TTC549 (cell line): Measurements from ENCODE around the gene PHETA1.

Experiments used
- FAIRE-seq: peaks from 2 replicates; lab custom pipeline; 2012; peaks lifted over from hg19 to GRCh38; lab: Jason Lieb, UNC

Gene PHETA1

DNA sequence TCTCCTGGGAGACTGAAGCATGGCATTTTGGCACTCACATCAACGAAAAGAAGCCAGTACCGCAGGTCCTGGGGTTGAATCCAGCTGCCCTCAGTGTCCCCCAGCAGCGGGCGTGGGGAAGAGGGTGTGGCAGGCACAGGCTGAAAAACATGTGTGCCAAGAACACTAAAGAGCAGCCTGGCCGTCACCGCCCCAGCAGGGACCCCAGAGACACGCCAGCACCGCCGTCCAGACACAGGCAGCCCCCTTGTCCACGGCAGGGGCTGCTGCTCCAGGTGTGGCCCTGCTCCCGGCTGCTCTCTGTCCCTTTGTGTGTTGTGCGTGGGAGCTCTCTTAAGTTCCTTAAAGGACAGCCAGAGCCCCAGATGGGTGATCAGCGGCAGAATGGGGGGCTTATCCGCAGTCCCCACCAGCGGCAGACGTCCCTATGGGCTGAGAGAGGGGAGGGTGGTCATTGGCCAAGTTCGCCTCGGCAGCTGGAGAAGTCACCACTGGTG is 556 bp downstream of the PHETA1 start:
- FAIRE-seq: no peak

DNA sequence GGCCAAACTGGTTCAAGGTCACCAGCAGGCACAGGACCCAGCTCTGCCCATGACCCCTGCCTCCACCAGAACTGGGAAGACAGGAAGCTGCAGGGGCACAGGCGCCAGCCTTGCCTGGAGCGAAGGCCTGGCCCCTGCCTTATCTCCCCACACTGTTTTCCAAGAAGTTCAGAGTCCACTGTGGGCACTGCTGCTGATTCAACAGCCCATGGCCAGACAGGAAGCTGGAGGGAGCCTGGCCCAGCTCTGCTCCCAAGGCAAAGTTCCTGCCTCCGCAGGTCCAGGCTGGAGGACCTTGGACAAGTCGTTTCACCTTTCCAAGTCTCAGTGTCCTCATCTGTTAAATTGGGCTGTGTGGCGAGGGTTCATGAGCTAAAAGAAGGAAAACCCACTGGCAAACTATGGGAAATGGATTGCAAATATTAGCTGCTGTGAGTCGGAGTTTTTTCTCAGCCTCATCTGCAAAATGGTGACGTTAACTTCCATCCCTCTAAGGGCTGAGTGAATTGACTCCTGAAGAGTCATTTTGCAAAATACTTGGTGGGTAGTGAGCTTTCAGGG is 1.2 kb downstream of the PHETA1 start:
- no peak for FAIRE-seq

DNA sequence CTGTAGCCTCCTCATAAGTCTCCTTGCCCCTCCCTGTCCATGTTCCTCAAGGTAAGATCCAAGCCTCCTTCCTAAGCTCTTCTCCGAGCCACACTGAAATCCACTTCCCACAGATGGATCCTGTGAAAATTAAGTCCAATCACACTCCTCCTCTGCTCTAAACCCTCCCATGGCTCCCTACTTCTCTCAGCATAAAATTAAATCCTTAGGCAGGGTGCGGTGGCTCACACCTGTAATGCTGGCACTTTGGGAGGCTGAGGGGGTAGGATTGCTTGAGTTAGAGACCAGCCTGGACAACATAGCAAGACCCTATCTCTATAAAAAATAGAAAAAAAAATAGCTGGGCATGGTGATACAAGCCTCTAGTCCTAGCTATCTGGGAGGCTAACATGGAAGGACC is 2.3 kb downstream of the PHETA1 start:
- no peak for FAIRE-seq

DNA sequence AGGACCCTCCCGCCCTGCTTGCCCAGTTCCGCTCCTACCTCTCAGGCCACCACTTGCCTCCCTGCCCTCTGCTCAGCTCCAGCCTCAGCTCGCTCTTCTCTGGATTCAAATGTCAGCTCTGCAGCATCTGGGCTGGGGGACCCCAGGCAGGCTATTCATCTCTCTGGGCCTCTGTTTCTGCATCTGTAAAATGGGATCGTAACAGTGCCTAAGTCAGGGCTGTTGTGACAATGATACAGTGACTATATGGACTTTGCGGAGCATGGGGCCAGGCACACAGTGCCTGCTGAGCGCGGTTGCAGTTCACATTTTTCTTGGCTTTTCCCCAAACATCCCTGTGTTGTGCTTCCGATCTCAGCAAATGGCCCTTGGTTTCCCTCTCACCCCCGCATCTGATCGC is 2.8 kb downstream of the PHETA1 start:
- FAIRE-seq: no peak

DNA sequence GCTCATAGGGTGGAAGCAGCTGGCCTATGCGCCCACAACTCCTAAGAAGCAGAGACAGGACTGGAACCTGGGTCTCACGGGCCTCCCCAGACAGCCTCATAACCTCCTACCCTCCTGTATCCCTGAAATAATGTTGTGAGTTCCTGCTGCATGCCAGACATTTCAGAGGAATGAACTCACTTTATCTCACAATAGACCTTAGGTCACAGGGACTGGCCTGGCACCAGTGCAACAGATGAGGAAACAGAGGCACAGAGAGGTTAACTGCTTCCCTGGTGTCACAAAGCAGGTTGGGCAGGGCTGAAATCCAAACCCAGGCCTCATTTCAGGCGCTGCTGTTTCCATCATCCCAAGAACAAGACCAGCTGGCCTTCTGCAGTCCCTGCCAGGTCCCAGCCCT is 5.3 kb downstream of the PHETA1 start:
- no peak for FAIRE-seq

DNA sequence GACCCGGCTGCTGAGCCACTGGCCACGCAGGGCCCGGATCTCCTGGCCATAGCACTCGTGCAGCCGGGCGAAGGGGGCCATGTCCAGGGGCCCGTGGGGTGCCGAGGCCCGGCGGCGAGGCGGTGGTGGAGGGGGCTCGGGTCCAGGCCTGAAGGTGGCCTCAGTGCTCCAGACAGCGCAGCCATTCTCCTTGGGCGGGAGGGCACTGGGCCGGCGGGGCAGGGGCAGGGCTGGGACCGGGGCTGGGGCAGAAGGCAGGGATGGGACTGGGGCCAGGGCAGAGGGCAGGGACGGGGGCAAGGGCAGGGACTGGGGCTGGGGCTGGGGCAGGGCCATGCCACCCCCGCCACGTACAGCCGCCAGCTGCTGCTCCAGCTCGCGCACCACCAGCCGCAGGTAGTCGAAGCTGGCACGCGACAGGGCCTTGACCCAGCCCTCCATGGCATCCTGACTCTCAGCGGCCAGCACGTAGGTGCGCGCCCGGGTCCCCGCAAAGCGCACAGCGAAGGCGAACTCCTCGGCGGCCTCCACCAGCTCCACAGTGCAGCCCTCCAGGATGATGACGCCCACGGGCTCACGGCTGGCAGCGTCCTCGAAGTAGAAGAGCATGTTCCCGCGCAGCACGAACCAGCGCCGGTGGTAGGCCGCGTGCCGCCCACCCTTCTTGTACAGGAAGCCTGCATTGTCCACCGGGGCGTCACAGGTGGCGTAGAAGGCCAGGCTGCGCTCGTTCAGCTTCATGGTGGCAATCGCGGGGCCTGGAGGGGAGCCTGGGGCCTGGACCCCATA is 6.0 kb downstream of the PHETA1 start:
- no peak for FAIRE-seq

DNA sequence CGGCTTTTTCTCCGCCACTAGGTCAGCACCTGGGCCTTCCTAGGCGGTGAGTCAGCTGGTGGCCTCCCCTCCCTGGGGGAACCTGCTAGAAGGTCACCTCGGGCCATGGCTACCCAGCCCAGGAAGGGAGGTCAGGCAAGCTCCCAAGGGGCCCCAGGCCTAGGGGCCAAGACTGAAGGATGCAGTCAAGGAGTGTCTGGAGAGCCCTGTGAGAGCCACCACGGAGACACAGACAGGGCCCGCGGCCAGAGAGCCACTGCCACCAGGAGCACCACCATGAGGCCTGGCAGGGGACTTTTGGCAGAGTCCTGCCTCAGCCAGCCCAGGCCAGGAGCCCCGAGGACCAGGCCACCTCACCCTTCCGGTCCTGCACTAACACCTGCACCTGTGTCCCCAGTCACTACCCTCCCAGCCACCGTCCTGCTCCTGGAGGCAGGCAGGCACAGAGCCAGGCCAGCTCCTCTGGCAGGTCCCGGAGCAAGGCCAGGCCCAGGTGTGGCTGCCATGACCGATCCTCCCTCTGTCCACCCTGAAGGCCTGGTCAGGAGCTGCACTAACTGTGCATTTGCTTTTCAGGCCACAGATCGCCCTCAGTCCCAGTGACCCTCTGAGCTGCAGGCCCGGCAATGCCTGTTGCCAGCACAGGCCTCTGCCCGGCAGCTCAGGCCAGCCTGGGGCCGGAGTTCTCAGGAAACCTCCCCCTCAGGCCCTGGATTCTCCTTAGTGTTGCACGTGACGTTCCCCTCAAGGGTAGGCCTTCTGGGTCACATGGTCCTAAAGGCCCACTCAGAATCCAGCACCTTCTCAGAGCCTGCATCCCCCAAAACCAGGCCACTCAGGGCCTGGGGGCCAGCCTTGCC is 6.9 kb downstream of the PHETA1 start:
- no peak for FAIRE-seq

DNA sequence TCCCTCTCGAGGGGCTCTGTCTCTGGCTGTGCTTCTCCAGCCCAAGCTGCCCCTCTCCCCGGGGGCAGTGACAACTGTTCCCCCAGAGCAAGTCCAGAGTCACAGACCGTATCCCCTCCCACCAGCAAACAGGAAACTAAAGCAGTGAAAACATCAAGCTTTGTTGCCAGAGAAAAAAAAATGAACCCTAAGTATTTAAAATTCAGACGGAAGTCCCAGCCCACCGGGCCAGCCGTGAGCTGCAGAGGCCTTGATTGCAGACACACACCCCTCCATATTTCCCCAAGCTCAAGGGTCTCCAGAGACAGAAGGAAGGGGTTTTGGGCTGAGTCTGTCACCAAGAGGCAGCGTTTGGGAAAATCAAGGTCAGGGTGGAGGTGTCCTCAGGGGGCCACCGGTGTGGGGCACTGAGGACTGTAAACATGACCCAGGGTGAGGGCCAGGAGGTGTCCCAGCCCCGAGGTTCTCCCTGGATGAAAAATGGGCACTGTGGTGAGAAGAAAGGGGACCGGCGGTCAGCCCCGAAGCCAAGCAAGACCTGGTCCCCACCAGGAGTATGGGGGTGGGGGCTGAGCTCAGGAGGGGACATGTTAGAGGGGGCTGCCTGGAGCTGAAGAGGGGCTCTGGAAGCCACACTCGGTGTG is 7.7 kb downstream of the PHETA1 start:
- no peak for FAIRE-seq

DNA sequence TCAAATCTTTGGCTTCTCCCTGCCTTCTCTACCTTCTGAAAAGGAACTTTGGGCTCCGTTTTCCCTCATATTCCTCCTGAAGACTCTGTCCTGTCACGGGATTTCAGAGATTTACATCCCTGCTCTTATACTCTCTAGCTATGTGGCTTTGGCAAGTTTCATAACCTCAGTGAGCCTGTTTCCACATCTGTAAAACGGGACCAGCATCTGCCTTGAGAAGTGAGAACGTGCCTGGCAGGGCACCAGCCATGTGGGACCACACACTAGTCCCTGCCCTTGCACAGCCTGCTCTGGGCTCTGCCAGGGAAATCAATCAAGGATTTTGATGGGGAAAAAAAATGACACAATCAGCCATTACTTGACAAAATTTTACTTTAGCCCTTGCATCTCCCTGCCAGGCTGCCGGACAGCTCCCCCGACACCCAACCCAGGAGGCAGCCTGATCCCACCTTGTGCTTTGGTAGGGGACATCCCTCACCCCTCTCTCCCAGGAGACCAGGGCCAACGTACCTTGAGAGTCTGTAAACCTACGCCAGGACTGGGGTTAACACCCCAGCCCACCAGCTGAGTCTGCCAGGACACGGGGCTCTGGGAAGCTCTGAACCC is 8.5 kb downstream of the PHETA1 start:
- FAIRE-seq: no peak

DNA sequence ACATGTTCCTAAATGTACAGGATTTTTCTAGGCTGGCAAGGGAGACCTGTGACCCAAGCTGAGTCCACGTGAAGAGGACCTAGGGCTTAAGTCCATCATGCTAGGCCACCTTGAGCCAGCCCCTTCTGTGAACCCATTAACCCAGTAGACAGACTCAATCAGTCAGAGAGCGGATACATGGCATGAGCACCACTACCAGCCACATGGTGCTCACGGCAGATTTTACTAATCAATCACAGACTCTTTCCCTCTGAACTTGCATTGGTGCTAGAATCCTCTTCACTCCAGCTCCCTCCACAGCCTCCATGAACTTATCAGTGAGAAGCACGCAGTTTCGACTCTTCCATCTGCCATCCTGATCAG is 9.0 kb downstream of the PHETA1 start:
- no peak for FAIRE-seq

DNA sequence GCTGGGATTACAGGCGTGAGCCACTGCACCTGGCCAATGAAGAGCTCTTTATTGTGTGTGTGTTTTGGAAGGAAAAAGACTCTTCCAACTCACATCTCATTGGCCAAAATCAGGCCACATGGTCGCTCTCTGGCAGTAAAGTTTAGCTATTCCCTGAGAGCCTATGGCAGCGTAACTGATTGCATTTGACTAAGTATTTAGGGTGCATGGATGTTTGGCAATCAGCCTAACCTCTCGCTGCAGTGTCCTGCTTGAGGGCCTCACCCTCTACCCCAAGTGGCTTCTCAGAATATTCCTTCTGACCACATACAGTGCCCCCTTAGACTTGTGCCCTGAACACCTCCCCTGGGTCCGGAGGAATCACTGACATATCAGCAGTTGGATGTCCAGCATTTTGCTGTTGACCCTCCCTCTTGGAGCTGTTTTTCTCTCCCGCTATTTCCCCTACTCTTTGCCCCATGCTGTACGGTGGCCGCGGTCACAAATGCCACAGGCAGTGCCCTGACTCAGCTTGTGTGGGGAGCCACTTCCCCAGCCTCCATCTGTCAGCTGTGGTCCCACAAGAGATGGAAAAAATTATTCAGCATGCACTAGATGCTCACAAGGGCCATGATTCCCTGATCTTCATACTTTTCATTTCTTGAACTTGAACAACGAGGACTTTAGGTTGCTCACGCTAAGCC is 9.5 kb downstream of the PHETA1 start:
- no peak for FAIRE-seq

DNA sequence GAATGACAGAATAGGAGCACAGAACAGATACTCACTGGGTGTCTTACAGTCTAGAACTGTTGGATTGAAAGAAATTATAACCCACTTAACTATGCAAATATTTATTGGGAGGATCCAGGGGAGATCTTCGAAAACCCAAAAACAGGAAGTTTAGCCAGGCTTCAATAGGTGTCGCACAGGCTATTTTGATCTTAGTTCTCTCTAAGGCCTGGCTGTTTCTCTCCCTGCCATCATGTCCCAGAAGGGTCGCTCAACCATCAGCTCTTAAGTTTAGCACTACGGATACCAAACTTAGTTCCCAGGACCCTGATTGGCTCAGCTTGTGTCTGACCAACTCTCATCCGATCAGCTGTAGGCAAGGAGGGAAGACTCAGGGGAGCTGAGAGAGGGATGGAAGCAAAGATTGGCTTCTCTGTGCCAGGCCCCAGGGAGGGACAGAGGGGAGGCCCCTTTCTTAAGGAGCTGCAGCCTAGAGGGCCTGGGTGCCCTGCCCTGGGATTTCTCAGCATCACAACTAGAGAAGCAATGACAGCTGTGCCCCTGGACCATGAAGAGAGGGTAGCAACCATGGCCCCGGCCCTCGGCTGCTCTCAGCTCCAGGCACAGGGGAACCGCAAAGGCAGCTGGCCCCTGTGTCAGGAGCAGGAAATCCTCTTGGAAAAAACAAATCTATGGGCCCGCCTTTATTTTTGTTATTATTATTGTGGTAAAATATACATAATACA is 13.5 kb downstream of the PHETA1 start:
- no peak for FAIRE-seq

DNA sequence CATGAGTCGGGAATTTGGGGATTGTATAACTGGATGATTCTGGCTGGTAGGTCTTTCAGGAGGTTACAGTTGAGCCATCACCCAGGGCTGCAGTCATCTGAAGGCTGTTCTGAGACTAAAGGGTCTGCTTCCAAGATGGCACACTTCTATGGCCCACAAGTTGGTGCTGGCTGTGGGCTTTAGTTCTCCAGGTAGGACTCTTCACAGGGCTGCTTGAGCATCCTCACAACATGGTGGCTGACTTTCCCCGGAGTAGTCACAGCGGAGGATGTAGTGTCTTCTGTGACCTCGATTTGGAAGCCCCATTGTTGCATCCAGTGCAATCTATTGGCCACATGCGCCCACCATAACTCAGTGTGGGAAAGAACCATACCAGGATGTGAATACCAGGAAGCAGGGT is 14.4 kb downstream of the PHETA1 start:
- FAIRE-seq: no peak

DNA sequence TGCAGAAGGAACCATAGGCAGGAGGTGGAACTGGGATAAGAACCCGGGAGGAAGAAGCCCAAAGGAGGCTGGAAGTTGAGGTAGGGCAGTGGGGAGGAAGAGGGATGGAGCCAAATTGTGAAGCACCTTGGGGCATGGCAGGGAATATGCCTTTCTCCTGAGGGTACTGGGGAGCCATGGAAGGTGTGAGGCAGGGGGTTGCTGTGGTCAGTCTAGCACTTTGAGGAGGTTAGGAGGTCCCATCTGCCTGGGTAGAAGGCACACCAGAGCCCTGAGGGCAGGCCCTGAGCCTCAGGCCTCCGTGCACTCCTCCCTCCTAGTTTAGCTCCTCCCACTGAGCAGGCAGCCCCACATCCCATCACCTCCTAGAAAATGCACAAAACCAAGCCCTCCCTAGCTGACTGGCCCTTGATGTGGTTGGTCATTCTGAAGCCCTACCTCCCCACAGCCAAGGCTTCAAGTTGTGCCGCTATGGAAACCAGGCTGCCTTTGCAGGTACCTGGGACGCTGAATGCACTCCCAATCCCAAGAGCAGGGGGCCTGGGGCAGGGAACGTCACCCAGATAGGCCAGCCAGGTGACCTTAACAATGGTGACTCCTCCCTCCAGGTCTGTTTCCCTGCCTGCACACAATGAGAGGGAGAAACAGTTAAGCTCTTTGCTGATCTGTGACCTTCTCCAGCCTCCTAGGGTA is 15.1 kb downstream of the PHETA1 start:
- FAIRE-seq: no peak

DNA sequence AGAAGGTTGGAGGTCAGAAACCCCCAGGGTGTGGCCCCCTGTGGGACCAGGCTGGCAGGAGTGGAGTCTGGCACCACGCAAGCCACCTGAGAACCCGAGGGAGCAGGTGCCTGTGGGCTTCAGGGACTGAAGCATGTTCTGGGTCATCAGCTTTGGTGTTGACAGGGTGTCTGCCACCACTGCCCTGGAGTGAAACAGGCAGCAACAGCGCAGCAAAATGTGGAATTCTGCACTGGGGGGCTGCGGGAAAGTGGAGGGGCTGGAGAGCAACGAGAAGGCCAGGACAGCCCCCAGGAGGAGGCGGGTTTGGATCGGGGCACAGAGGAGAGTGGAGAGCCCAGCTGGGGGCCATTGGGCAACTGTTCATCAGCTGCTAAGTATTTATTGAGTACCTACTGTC is 15.9 kb downstream of the PHETA1 start:
- FAIRE-seq: no peak

DNA sequence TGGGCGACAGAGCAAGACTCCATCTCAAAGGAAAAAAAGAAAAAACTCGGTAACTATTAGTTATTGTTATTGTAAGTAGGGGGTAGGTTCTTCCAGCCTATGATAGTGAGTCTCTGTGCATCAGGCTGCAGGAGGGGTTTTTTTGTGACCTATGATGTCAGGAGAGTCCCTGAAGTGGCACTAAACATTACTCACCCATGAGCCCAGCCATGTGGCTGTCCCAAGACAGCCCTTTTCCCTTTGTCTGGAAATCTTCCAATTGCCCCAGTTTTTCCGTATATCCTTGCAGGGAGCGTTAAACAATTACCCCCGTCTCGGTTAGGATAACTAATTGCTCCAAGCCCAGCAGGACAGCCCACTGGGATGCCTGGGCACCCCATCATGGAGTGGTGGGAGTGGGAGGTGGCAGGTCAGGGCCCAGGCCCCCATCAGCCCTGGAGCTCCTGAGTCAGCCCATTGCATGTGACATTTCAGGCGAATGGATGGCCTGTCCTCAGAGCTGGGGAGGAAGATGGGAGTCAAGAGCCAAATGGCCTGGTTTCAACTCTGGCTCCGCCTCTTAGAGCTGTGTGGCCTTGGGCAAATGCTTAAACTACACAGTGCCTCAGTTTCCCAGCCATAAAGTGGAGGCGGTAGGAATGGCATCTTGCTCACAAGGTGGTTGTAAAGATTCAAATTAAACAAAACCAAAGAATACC is 16.4 kb downstream of the PHETA1 start:
- FAIRE-seq: no peak

DNA sequence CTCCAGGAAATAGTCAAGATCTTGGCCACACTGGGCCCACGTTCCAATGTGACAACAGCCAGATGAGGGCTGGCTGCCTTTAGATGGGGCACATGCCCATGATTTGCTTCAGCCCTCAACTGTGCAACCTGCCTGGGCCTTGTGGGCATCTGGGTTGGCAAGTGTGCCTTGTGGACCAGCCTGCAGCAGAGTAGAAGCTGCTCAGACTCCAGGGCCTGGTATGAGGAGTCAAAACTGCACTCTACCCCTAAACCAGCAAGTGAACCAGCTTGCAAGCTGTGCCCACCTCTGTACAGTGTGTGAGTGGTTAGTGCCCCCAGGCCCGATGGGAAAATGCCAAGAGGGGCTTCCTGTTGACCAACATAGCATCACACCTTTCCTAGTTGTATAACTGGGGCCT is 17.9 kb downstream of the PHETA1 start:
- no peak for FAIRE-seq

DNA sequence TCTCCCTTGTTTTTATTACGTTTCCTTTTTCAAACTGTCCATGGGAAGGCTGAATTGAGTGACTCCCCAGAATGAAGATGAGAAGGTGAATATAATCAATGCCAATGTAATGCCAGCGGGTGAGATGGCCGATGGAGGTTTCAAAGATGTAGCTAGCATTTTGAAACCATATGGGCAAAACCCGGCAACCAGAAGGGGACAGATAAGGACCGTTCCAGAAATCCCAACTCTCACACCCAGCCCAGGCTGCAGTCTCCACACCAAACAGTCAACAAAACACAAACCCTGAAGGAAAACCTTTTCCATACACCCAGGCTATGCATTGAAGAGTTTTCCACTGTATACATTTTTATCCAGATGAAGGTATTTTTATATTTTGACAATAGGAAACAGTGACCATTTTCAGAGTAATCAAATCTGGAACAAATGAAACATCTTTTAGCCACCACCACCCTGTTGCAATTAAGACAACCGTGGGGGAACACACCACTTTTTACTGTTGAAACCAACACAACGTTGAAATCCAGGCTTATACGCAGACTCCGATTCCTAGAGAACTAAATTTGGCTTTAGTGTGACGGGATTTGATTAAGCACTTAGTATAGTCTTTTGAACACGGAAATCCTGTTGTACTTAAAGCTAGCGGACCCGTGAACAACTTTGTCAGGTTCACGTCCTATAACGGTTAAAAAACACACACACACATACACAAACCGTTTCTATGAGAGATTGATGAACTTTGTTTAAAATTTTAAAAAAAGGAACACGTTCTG is 19.0 kb downstream of the PHETA1 start:
- no peak for FAIRE-seq
